HepG2 (cell line): ENCODE data around the gene KCNQ5. TPM values are rescaled to one million over a fixed set of nuclear protein-coding genes. Genes with fewer than 3 reads are reported as not detected.

Source experiments
- ATAC-seq: fragments of 200-7000 bp; cut with Tn5 transposase; 3 replicates; pipeline ENCODE4 v1.9.1; 2020; ENCODE audit warnings: mild to moderate bottlenecking, moderate library complexity
- BruUV-seq: library from RNA; stranded (reverse); fragments of 400-500 nt; replicated peaks from 2 replicates; lab custom pipeline; 2021; lab: Mats Ljungman, UMichigan
- CTCF ChIA-PET: fragments of 300-600 bp; formaldehyde crosslinking; extraction: SDS; loops from one replicate; lab custom pipeline; 2021; ENCODE audit warnings: low total read pairs, inconsistent platforms, low intra/inter-chr PET ratio; lab: Yijun Ruan, JAX
- POLR2A ChIA-PET: fragments of 350-600 bp; sonication (Branson Sonifier 250); formaldehyde crosslinking; loops from one replicate; lab custom pipeline; 2020; ENCODE audit warnings: antibody characterized with exemption, inconsistent platforms; lab: Yijun Ruan, JAX
- DNase-seq: peaks from one replicate; pipeline ENCODE4 v3.0.0-alpha.2; 2015; ENCODE audit warnings: low spot score
- FAIRE-seq: peaks from 3 replicates; lab custom pipeline; 2011; peaks lifted over from hg19 to GRCh38; lab: Jason Lieb, UNC
- H2AFZ ChIP-seq: one replicate; pipeline ENCODE4 v1.6.1; 2011; ENCODE audit warnings: low read length, inconsistent platforms
- H3K27ac ChIP-seq: fragments of 300-600 bp; 3 replicates; pipeline ENCODE4 v1.8.0; 2011; ENCODE audit warnings: mixed run types, mild to moderate bottlenecking, mixed read lengths, low read length, inconsistent platforms; ENCODE audit not compliant: insufficient read depth; ENCODE audit errors: extremely low read length
- H3K27me3 ChIP-seq, 2 experiments: fragments of 200-600 bp in 1 of 2; 2 replicates in 1 of 2; 3 replicates in 1 of 2; pipeline versions ENCODE4 v1.6.0 to v1.8.0; 2011; ENCODE audit warnings: low read length in 2 of 2, mild to moderate bottlenecking in 2 of 2, moderate library complexity in 2 of 2, inconsistent platforms in 1 of 2; ENCODE audit not compliant: insufficient read depth in 2 of 2, control insufficient read depth in 1 of 2
- H3K36me3 ChIP-seq, 2 experiments: fragments of 200-600 bp in 1 of 2; replicated peaks in 1 of 2; 2 replicates in 1 of 2; 3 replicates in 1 of 2; pipeline versions ENCODE4 v1.5.1 to v1.8.0; 2011; ENCODE audit warnings: low read length in 2 of 2, inconsistent platforms in 1 of 2; ENCODE audit not compliant: insufficient read depth in 2 of 2, control insufficient read depth in 1 of 2
- H3K4me1 ChIP-seq: 2 replicates; pipeline ENCODE4 v1.5.1; 2012; ENCODE audit warnings: low read length, inconsistent platforms; ENCODE audit not compliant: insufficient read depth
- H3K4me2 ChIP-seq: 2 replicates; pipeline ENCODE4 v1.6.0; 2011; ENCODE audit warnings: low read depth, low read length, inconsistent platforms
- H3K4me3 ChIP-seq, 3 experiments: fragments of 200-600 bp in 1 of 3; sonication (generic), shearing (Covaris generic) in 1 of 3; replicated peaks in 1 of 3; 2 replicates each; pipeline ENCODE4 v1.5.1; 2011 to 2016; ENCODE audit warnings: low read length in 3 of 3, inconsistent platforms in 2 of 3, low read depth in 2 of 3, mild to moderate bottlenecking in 2 of 3, control low read depth in 1 of 3, mixed read lengths in 1 of 3; ENCODE audit not compliant: insufficient read depth in 1 of 3
- H3K79me2 ChIP-seq: one replicate; pipeline ENCODE4 v1.6.1; 2011; ENCODE audit warnings: low read length, inconsistent platforms; ENCODE audit not compliant: insufficient read depth
- H3K9ac ChIP-seq: 2 replicates; pipeline ENCODE4 v1.6.0; 2011; ENCODE audit warnings: mild to moderate bottlenecking, low read depth, low read length, inconsistent platforms; ENCODE audit not compliant: insufficient read depth
- H3K9me3 ChIP-seq: 2 replicates; pipeline ENCODE4 v1.5.1; 2012; ENCODE audit warnings: mild to moderate bottlenecking, low read length
- H4K20me1 ChIP-seq: 2 replicates; pipeline ENCODE4 v1.6.0; 2011; ENCODE audit warnings: inconsistent platforms, mild to moderate bottlenecking, low read length, moderate library complexity; ENCODE audit not compliant: insufficient read depth
- ISX ChIP-seq: sonication (generic); formaldehyde crosslinking; conservative IDR thresholded peaks from 2 replicates; pipeline ENCODE4 v1.5.0; 2020; ENCODE audit warnings: missing genetic modification reagents
- MTA3 ChIP-seq: sonication (generic); formaldehyde crosslinking; IDR thresholded peaks from 2 replicates; pipeline ENCODE4 v1.4.0; 2020; ENCODE audit warnings: missing genetic modification reagents
- SIN3A ChIP-seq: IDR thresholded peaks from 2 replicates; pipeline ENCODE4 v1.6.1; 2011; ENCODE audit warnings: low read depth, mild to moderate bottlenecking, control low read depth, low read length, borderline replicate concordance
- ZFP37 ChIP-seq: sonication (generic); formaldehyde crosslinking; IDR thresholded peaks from 2 replicates; pipeline ENCODE4 v1.4.0; 2020; ENCODE audit warnings: missing genetic modification reagents, borderline replicate concordance
- ZNF619 ChIP-seq: sonication (generic); formaldehyde crosslinking; IDR thresholded peaks from 2 replicates; pipeline ENCODE4 v1.4.0; 2020; ENCODE audit warnings: mild to moderate bottlenecking, missing genetic modification reagents
- WGBS: methylation state at CpG from one replicate; pipeline ENCODE4 v1.1.6; 2017; ENCODE audit warnings: low lambda C conversion rate; 5-methylcytosine and 5-hydroxymethylcytosine counted together
- in situ Hi-C: cut with HindIII; loops from 2 replicates; pipeline ENCODE4 v1.10.0; 2017; ENCODE audit warnings: low pct_unique_long_range_greater_than_20kb; ENCODE audit not compliant: extremely low pct_ligation_motif_present
- intact Hi-C: fragments of 100-400 bp; cut with micrococcal nuclease; formaldehyde crosslinking; loops from one replicate; pipeline ENCODE4 v1.10.0; 2022; ENCODE audit not compliant: unreplicated experiment
- polyA plus RNA-seq, 8 experiments: library from polyadenylated mRNA; depleted of rRNA in 3 of 8; stranded (reverse) in 7 of 8; unstranded in 1 of 8; fragments of >200 nt; fragmentation: Illumina TruSeq in 4 of 8; extraction: Trizol in 4 of 8; gene quantifications; 2 replicates each; pipeline versions ENCODE4 v1.2.1 to v1.2.3, GENCODE V29; 2011 to 2016; ENCODE audit warnings: low read depth in 4 of 8, missing spikeins in 1 of 8, mixed read lengths in 1 of 8; ENCODE audit not compliant: insufficient read depth in 1 of 8
- total RNA-seq, 5 experiments: library from RNA; depleted of rRNA; stranded (reverse); fragments of >200 nt; fragmentation: Illumina TruSeq; extraction: Trizol; gene quantifications; 2 replicates each; pipeline ENCODE4 v1.2.3, GENCODE V29; 2016; ENCODE audit warnings: low read depth in 1 of 5
- TF ChIP-seq, protein P1 (sequence below): sonication (generic); formaldehyde crosslinking; IDR thresholded peaks from 2 replicates; pipeline ENCODE4 v1.8.0; 2022; ENCODE audit warnings: missing genetic modification reagents, mild to moderate bottlenecking, inconsistent platforms, borderline replicate concordance
- TF ChIP-seq, protein P2 (sequence below): sonication (generic); formaldehyde crosslinking; IDR thresholded peaks from 2 replicates; pipeline ENCODE4 v1.4.0; 2020; ENCODE audit warnings: missing genetic modification reagents
- TF ChIP-seq, protein P3 (sequence below): sonication (generic); formaldehyde crosslinking; IDR thresholded peaks from 2 replicates; pipeline ENCODE4 v1.8.1; 2023; ENCODE audit warnings: mild to moderate bottlenecking, missing genetic modification reagents, borderline replicate concordance
- TF ChIP-seq, protein P4 (sequence below): IDR thresholded peaks from 2 replicates; pipeline ENCODE4 v1.6.1; 2016; ENCODE audit warnings: low read depth, control low read depth
- TF ChIP-seq, protein P5 (sequence below): sonication (generic); formaldehyde crosslinking; IDR thresholded peaks from 2 replicates; pipeline ENCODE4 v1.4.0; 2020; ENCODE audit warnings: missing genetic modification reagents, borderline replicate concordance
- TF ChIP-seq, protein P6 (sequence below): sonication (generic); formaldehyde crosslinking; IDR thresholded peaks from 2 replicates; pipeline ENCODE4 v1.4.0; 2020; ENCODE audit warnings: low read depth, mild to moderate bottlenecking, missing genetic modification reagents

The KCNQ5 gene
- total and polyA plus RNA-seq, 2 of the 13 experiments (the other 11 are each of a cell fraction or from before 2014, with no cell fraction given): 0.04 TPM; not detected in 1

DNA sequence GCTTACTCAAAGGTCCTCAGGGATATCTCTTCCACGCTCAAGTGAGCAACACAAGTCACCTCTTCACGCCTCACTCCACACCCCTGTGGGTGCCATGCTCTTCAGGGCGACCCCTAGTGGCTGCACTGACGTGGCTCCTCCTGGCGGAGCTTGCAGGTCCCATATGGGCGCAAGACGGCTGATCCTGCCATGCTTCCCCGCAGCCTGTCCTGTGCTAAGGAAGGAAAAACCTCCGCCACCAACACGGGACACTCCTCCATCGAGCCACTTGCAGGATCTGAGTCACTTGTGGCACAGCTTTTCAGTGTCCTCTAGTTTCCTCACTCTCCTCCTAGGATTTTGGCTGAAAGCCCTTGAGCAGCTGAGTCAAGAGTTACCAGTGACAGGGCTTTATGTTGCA lies 512.7 kb downstream of the KCNQ5 start (continued):
- TF ChIP-seq SIN3A (no peak), MTA3 (CRISPR knock-in tag) (no peak)
- TF ChIP-seq, protein P1, sequence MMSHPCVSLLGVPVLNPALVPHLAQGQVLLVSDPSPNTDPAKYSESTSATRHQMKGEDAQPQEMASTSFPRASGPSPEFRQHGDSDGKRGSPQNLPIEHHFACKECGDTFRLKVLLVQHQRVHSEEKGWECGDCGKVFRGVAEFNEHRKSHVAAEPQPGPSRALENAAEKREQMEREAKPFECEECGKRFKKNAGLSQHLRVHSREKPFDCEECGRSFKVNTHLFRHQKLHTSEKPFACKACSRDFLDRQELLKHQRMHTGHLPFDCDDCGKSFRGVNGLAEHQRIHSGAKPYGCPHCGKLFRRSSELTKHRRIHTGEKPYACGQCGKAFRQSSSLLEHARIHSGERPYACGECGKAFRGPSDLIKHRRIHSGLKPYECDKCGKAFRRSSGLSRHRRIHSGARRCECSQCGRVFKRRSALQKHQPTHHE (CRISPR knock-in tag): no peak

DNA sequence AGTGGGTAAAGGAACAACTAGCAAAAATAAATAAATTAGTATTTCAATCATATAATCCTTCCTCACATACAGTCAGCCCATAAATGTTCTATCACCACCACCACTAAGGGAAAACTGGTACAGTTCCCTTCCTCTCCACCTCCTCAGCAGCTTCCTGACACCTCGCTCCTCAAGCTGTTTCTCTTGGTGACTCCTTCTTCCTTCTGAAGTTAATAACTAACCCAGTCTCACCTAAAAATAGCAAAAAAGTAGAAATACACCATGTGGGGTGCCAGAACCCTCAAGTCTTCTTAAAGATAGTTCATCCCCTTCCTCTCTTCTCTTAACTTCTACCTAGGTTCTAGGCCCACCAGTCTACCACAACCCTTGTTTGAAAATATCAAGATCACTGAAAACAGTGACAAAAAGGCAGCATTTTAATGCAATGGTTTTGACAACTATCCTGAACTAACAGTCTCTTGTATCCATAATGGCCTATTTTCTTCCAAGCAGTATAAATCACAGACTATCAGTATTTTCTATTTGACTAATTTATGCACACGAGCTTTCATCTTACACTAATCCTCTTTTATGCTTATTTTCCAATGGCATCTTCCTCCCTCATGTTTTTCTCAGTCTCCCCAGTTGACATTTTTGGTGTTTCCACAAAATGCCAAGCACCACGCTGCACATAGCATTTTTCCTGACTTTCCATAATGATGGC lies 518.0 kb downstream of the KCNQ5 start:
- Histone ChIP-seq H3K9me3 (no peaks in the 10 kb centered on the region), H2AFZ (no peak overlapping the region), H3K9ac (no peak overlapping the region), H3K27ac (no peak overlapping the region), H3K4me3 (no peak overlapping the region), H3K4me1 (no peaks in the 10 kb centered on the region), H3K79me2 (no peaks in the 10 kb centered on the region), H4K20me1 (no peaks in the 10 kb centered on the region), H3K27me3 (no peaks in the 10 kb centered on the region; a peak in 1 of 5 replicates), H3K4me2 (no peak overlapping the region), H3K36me3 (no peaks in the 10 kb centered on the region)
- DNase-seq (no peak), ATAC-seq (no peak), FAIRE-seq (no peak)
- ChIA-PET CTCF (no interaction called here), POLR2A (no interaction called here)
- intact Hi-C loops: no loop called here
- 1% methylated on average over 3 of the region's 3 CpGs for WGBS
- BruUV-seq: no TSS peak
- TF ChIP-seq ZFP37 (no peak), ZNF619 (CRISPR knock-in tag) (no peak), ISX (no peak)
- TF ChIP-seq, protein P2, sequence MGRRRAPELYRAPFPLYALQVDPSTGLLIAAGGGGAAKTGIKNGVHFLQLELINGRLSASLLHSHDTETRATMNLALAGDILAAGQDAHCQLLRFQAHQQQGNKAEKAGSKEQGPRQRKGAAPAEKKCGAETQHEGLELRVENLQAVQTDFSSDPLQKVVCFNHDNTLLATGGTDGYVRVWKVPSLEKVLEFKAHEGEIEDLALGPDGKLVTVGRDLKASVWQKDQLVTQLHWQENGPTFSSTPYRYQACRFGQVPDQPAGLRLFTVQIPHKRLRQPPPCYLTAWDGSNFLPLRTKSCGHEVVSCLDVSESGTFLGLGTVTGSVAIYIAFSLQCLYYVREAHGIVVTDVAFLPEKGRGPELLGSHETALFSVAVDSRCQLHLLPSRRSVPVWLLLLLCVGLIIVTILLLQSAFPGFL (CRISPR knock-in tag): no peak
- TF ChIP-seq, protein P3, sequence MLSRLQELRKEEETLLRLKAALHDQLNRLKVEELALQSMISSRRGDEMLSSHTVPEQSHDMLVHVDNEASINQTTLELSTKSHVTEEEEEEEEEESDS: no peak
- TF ChIP-seq, protein P4, sequence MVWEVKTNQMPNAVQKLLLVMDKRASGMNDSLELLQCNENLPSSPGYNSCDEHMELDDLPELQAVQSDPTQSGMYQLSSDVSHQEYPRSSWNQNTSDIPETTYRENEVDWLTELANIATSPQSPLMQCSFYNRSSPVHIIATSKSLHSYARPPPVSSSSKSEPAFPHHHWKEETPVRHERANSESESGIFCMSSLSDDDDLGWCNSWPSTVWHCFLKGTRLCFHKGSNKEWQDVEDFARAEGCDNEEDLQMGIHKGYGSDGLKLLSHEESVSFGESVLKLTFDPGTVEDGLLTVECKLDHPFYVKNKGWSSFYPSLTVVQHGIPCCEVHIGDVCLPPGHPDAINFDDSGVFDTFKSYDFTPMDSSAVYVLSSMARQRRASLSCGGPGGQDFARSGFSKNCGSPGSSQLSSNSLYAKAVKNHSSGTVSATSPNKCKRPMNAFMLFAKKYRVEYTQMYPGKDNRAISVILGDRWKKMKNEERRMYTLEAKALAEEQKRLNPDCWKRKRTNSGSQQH (CRISPR knock-in tag): no peak
- TF ChIP-seq, protein P5, sequence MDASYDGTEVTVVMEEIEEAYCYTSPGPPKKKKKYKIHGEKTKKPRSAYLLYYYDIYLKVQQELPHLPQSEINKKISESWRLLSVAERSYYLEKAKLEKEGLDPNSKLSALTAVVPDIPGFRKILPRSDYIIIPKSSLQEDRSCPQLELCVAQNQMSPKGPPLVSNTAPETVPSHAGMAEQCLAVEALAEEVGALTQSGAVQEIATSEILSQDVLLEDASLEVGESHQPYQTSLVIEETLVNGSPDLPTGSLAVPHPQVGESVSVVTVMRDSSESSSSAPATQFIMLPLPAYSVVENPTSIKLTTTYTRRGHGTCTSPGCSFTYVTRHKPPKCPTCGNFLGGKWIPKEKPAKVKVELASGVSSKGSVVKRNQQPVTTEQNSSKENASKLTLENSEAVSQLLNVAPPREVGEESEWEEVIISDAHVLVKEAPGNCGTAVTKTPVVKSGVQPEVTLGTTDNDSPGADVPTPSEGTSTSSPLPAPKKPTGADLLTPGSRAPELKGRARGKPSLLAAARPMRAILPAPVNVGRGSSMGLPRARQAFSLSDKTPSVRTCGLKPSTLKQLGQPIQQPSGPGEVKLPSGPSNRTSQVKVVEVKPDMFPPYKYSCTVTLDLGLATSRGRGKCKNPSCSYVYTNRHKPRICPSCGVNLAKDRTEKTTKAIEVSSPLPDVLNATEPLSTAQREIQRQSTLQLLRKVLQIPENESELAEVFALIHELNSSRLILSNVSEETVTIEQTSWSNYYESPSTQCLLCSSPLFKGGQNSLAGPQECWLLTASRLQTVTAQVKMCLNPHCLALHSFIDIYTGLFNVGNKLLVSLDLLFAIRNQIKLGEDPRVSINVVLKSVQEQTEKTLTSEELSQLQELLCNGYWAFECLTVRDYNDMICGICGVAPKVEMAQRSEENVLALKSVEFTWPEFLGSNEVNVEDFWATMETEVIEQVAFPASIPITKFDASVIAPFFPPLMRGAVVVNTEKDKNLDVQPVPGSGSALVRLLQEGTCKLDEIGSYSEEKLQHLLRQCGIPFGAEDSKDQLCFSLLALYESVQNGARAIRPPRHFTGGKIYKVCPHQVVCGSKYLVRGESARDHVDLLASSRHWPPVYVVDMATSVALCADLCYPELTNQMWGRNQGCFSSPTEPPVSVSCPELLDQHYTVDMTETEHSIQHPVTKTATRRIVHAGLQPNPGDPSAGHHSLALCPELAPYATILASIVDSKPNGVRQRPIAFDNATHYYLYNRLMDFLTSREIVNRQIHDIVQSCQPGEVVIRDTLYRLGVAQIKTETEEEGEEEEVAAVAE (CRISPR knock-in tag): no peak
- TF ChIP-seq, protein P6, sequence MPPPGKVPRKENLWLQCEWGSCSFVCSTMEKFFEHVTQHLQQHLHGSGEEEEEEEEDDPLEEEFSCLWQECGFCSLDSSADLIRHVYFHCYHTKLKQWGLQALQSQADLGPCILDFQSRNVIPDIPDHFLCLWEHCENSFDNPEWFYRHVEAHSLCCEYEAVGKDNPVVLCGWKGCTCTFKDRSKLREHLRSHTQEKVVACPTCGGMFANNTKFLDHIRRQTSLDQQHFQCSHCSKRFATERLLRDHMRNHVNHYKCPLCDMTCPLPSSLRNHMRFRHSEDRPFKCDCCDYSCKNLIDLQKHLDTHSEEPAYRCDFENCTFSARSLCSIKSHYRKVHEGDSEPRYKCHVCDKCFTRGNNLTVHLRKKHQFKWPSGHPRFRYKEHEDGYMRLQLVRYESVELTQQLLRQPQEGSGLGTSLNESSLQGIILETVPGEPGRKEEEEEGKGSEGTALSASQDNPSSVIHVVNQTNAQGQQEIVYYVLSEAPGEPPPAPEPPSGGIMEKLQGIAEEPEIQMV (CRISPR knock-in tag): no peak
- in situ Hi-C loops: loop anchor here (10.0 kb wide), 2 partner anchors 525 to 725 kb away; no protein-coding TSS in a partner anchor
